NCI-H446 treated with DMSO at 0.1 percent for 48 hours (cell line): Measurements from ENCODE around the gene KCNK18.

Experiments
- DNase-seq: peaks from one replicate; lab custom pipeline; 2025; lab: John Stamatoyannopoulos, UW

Gene KCNK18

DNA sequence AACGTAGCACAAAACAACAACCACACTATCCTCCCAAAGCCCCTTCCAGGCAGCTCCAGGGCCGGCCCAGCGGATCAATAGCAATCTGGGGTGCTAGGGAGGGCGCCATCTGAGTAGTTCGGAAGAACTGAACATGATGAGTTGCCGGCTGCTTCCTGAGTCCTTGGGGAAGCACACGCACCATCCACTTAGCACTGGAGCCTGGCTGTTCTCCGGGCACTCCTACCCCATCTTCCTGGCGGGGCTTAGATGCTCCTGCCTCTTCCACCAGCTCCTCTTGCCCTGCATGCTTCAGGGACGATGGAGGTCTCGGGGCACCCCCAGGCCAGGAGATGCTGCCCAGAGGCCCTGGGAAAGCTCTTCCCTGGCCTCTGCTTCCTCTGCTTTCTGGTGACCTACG, at the start of gene KCNK18:
TSS of gene KCNK18 (plus strand) at position 301 of the 400 bp plus-strand sequence. CDS start at position 301, 0 bp downstream.
- DNase-seq, result no peak

DNA sequence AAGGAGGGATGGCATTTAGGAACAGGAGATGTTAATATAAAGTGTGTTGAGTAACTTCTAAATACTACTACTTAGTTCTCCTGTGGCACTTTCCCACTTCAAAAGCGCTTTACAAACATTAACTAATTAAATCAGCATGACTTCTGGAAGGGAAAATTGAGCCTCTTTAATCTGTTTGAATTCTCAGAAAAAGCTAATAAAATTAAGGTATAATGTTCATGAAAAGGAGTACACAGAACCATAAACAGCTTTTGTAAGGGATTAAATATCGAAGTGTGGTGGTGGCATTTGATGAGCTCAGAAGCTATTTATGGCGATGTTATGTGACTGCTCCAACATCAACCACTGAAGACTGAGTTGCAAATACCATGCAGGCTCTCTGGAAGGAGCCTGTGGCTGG, 49.0 kb upstream of the KCNK18 start:
- DNase-seq, result no peak

DNA sequence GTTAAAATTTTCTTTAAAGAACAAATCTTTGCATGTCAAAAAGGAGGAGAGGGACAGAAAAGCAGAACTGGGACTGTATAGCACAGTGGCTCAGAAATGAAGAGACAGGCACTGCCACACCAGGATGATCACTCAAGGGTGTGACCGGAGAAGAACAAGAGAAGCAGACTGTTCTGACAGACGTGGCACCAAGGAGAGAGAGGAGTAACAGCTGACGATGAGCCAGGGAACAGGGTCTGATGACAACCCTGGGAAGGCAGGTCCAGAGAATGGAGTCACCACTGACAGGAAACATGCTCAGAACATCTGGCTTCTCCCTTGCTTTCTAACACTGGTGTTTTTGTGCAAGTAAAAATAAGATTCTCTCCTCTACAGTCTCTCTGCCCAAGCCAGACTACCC, 44.6 kb upstream of the KCNK18 start:
- no peak for DNase-seq

DNA sequence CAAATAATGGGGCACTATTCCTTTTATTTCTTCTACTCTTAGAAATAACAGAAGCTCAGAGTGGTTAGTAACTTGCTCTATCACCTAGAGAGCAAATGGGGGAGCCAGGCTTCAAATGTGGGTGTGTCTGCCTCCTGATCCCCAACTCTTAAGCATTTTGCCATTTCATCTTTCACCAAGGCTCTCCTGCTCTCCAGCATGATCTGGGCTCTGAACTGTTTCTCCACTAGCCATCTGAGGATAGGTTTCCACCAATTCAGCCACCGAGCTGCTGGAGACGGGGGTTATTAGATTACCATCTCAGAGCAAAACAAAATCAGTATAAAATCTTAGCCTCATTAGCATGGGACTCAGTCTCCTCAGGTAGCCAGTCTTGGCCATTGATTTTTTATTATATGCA, 39.0 kb upstream of the KCNK18 start:
- DNase-seq, result no peak

DNA sequence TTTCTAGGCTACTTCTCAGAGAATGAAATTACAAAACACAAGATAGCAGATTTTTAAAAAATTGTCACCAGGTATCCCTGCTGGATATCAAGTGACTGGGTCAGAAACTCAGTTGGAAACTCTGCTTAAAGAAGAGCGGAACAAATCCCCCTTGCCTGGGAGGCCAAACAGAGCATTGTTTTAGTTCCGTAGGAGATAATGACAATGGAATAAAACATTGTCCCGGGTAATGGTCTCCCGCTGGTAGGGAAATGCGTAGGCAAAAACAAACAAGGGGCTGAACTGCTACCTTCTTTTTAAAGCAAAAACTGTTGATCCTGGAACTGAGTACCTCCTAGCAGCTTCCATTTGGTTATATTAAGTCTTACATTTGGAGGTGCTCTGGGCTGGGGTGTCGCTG, 37.9 kb upstream of the KCNK18 start:
- DNase-seq, result no peak

DNA sequence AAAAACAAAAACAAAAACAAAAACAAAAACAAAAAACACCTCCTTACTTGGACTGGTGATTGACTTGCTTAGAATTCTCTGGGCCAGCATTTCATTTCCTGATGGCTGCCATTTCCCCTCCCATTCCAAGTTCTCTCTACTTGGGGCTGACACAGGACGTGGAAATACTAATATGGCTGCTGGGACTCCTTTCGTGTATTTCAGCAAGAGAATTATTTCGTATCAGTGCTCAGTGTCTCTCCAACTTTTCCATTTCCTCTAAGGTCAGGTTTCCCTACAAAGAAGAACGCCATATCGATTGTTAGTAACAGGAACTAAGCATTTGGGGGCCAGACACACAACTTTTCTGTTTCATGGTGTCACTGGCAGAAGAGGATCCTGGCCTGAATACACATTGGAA, 36.7 kb upstream of the KCNK18 start:
- DNase-seq, result no peak

DNA sequence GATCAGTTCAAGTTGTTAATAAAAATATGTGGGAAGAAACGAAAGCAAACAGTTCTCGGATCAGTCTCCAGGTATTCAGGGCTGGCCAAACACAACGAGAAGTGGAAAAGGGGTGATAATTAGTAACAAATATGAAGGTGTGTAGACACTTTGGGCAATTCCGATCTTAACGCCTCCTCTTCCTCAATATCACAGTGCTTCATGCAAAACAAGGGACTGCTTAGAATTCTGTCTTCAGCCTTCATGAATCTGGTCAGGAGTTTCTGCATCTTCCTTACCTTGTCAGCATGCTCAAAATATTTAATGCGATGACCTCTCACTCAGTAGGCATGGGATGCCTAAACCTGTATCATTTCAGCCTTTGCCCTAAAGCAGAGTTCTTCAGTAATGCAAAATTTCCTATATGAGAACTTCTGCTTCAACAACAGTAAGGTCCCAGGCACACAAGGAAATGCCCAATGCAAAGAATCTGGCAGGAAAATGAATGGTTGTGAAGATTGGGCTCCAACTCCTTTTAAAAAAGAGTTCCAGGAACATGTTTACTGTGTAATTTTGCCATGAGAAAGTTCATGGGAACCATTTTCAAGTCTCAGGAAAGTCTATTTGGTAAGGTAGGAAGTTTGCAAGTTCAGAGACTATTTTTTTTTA, 35.8 kb upstream of the KCNK18 start:
- no peak for DNase-seq

DNA sequence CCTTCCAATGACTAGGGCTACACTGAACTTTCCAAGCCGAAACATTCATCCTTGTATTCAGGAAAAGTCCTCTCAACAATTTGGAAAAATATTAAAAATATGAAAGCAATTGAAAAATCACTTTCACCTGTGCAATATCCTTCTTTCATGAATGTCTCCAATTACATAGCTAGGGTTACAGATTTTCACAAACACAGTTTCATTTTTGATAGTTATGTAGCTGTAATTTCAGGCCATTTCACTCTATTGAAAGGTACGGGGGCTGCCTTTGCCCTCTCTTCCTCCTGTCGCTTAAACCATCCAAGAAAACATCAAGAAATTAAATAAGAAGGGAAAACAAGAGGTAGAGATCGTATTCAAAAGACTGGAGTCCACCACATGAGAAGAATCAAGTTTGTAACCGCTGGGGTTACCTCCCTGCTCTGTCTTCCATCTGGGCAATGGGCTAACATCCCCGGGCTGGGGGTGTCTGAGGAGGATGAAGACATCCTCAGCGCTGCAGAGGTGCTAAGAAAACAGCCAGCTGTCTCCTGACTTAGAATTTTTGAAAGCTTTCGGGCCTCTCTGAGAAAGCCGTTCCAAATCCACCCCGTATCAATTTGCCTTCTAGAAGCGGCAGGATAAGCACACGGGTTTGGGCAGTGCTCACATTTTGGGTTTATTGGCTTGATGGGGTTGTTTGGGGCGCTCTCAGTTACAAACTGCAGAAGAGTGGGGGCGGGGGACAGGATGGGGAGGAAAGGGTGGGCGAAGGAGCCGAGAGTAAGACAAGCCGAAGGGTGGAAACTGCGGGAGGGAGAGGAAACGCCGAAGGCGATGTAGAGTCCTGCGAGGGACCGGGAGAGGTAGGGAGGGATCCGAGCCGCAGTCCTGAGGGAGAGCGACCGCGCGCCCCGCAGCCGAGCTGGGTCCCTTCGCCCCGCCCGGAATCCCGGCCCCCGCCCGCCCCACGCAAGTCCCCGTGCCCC, 34.9 kb upstream of the KCNK18 start:
- DNase-seq, result no peak

DNA sequence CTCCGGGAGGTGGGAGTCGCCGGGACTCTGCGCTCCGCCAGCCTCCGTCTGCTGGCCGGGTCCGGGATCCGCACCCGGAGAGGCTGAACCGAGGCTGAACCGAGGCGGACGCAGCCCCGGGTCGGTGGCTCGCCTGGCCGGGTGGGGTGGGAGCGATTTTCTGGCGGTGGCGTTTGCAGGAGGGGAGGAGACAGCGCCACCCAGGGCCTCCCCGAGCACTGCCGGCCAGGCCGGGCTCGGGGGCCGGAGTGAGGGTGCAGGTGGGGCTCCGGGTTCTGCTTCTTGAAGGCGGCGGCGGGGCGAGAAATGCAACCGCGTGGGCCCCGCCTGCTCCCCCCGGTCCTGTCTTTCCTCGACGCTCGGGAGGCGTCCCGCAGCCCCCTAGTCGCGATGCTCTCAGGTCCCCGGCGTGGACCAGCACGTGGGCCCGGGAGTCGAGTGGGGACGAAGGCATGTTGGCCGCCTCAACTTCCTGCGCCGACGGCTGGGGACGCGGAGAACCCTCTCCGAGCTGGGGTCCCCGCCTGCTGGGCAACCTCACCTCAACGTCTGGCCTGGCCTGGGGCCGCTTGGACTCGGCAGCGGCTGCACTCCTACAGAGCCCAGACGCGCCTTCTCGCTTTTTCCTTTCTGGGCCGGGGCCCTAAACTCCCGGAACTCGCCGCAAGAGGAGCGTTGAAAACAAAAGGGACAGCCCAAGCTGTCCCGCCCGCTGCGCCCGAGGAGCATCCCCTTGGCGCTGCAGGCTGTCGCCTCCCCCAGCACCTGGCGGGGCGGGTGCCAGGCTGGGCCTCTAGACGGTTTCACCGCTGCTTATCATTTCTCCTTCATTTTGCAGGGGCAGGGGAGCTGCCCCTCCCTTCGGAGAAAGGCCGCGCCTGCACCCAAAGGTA, 34.0 kb upstream of the KCNK18 start:
- DNase-seq, result no peak

DNA sequence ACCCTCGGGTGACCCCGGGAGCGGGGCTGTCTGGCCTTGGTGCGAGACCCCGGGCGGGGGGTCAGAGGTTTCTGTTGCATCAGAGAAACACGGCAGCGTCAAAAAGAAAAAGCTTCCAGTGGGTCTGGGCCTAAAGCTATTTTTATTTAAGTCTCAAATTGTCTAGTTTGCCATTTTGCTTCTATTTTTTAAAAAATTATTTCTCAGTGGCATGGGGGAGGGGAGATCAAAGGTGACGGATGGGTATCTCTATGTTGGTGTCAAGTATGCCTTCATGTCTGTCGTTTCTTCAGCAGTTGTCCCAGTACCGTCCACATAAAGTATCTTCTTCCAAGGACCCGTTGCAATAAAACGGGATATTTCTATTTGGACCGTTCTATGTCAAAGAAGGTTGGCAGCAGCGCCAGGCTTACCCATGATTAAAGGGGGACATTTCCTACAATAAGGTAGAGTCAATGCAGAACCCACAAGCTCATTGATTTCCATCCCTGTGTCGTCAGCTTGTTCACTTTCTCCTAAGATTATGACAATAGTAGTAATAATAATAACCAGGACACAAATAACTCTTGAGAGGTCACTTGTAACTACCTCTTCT, 33.2 kb upstream of the KCNK18 start:
- DNase-seq, result no peak

DNA sequence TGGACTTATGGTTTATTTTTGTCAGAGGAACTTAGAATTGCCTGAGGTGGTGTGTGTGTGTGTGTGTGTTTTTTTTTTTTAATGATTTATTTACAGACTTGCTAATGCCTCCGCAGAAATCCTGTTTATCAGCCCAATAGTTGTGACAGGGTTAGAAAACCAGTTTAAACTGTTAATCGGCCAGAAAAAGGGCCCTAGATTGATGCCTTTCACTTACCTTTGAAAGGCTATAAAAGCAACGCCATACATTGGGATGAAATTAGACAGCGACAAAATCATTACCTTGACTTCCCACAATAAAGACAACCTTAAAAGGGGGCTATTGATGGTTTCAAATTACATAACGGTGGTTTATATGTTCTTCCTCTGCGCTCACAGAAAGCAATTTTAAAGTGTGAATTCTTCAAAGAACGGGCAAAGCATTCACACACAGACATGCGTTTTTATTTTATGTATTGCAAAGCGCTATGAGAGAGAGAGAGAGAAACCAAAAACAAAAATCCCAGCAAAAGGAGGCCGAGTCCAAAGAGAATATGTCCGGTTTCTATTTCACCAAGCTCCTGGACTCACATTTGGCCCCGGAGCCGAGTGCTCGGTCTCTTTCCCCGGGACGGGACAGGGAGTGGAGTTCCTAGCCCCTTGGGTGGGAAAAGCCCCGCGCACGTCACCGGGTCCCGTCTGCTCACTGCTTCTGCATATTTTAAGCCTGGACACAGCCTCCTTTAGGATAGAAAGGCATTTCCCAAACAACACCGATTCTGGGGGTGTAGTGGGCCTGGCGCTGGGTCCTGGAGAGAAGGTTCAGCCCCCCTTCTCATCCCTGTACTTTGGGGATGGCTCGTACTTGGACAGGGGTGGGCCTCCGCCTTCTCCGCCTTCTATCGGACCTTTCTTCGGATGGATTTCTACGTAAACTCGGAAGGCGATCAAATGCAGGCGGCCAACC, 32.4 kb upstream of the KCNK18 start:
- no peak for DNase-seq

DNA sequence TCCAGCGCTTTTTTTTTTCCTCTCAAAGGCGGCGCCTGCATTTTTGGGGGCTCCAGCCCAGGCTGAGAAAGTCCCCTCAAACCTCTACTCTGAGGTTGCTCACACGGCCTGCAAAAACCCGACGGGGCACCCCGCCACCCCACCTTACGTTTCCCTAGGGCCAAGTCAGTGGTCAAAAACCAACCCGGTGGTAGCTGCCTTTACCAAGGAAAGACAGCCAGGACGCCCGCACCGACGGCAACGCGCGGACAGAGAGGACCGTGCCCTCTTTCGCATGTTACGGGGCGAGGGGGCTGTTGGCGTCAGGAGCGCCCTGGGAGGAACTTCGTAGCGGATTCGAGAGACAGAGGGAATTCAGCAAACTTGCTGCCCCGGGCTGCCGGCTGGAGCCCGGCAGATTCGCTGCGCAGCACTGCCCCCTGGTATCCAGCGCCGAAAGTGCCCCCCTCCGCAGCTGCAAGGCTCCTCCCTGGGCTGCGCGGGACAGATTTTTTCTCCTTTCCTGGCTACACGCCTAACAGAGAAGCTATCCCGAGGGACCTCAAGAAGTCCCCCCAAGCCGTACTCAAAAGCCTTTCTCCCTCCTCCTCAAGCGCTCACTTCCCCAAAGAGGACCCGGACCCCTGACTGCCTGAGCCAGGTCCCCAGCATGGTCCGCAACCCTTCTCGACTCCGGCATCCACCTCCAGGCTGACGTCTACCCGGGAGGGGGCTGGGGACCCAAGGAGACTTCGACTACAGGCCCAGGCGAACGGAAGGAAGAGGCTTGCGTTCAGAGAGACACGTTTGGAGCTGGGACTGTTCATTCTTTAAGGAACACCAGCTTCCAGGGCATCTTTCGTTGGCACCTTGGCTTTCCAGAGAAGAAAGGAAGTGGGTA, 31.5 kb upstream of the KCNK18 start:
- no peak for DNase-seq

DNA sequence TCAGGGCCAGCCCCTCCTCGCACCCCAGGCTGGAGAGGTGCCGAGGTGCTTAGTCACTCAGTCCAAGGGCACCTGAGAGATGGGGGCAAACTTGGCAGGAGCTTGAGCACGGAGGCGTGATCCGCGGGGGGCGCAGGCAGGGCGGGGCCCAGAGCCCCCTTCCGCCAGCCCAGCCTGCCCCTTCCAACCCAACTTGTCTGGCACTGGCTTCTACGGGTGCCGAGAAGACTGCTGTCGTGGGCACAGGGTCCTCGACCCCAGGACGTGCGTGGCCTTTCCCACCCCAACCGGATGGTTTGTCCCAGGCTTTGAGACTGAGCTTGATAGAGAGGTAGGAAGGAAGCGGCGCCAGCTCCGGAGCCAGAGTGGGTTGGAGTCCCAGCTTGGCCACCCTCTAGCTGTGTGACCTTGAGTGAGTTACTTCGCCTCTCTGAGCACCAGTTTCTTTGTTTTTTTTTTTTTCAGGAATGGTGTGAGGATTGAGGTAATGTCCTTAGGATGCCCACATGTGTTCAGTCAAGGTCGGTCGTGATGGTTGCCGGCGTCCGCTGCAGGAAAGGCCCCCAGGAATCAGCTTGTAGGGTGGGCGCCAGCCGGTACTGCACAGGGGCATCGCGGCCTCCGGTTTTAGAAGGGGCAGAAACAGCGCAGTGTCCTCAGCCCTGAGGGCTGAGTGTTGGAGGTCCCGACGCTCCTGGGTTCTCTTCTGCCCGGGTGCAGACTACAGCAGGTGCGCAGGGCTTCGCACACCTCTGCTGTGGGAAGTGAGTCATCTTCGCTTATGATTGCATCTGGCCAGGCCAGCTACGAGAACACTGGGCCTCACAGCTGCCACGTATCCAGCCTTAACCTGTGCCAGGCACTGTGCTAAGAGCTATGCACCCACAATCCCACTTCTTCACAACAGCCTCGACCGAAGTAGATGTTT, 30.6 kb upstream of the KCNK18 start:
- no peak for DNase-seq

DNA sequence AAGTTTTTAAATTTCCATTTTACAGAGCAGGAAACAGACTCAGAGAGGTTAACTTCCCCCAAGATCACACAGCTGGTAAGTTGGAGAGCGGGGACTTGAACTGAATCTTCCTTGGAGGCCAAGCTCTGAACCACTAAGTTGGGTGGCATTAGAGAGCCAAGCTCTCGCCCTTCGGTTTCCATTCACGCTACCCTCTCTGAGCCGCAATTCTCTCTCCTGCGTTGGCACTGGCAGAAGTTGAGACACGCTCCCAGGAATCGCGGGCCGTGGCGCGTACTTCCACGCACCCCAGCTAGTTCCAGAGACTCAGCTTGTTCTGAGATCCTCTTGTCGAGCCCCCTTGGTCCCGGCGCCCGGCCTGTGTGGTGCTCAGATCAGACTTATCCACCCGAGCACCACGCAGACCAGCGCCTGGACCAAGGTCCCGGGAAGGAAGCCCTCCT, 29.9 kb upstream of the KCNK18 start:
- DNase-seq, result no peak

DNA sequence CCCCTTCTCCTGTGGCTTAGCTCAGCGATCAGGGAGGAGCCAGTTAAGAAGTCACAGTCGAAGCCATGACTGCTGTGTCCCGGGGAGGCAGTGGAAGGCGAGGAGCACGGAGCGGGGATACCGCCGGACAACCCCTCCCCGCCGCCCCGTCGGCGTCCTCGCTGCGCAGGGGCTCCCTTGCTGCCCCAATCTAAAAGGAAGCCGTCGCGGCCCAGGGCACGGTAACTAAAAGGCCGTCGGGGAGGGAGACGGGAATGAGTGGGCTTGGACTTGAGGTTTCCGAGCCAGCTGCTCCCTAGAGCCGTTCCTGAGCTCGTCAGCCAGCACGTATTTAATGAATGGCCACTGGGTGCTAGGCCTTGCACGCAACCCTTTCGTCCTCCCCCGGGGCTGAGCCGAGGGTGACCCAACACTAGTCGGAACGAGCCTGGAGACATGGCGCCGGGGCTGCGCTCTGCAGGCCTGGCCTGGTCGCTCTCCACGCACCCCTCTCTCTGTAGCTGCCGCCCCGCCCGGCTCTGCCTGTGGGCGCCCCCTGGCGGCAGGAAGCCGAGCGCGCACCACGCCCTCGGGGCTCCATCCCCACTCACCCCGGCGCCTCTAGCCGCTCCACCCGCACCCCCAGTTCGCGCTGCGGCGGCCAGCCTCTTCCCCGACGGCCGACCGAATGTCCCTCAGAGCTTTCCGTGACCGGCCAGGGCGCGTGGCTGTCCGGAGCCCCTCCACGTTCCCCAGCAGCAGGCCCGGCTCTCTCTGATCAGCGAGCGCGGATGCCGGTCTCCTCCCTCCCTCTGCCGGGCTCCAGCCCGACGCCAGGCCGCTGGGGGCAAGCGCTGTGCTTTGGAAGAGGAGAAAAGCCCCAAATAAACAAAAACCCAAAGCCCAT, 29.3 kb upstream of the KCNK18 start:
- DNase-seq, result no peak

DNA sequence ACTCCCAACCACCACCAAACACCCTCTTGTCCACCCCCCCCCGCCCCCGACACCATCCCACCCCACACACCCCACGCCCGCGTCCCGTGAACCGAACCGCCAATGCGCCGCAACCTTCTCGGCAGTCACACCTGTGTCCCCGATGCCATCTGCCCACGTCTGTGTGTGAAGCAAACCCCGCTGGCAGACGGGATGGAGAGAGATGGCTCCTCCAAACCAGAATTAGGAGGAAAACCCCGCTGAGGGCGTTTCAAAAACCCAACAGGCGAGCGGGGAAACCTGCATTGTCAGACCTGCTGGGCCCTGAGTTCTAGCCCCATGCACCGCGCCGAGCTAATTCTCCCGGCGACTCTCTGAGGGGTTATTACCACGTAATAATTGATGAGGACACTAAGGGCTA, 28.6 kb upstream of the KCNK18 start:
- no peak for DNase-seq

DNA sequence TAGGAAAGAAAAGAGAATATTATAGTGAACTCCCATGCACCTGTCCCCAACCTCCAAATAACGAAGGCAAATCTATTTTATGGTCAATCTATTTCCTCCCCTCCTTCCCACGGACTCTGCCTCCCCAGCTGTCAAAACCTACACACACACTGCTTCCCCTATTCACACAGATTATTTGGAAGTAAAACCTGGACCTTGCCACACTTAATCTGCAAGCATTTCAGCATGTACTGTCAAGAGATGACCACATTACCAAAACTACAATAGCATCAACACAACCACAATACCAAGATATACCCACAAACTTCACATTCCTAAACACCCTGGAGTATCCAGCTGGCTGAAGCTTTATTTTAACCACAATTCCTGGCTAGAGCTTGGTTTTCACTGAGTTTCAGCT, 27.8 kb upstream of the KCNK18 start:
- DNase-seq, result no peak

DNA sequence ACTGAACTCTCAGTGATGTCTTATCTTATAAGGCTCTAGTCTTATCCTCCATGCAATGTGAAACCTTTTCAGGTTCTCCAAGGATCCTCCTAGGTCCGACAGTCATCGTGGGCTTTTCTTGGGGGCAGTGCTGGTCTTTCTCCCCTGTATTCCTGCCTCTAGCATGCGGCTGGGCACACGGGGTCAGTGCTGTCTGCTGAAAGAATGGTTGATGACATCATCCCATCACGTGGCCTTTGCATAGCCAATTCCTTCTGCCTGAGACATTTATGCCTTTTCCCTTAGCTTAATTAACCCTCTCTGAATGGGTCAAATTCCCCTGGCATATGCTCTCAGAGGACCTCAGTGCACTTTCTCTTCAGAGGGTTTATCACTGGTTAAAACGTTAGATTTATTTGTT, 27.0 kb upstream of the KCNK18 start:
- DNase-seq, result no peak
